SK-N-SH treated with all-trans-retinoic acid at 6 μM for 48 hours (cell line): ENCODE data around the gene ZFAND3.

Experiments
- ATAC-seq: fragments of 200-7000 bp; cut with Tn5 transposase; 3 replicates; pipeline ENCODE4 v1.9.1; 2020; ENCODE audit warnings: mild to moderate bottlenecking, moderate library complexity
- BACH2 ChIP-seq: fragments of 250-450 bp; sonication (Bioruptor Pico); IDR thresholded peaks from 2 replicates; pipeline ENCODE4 v1.9.0; 2021; ENCODE audit warnings: mild to moderate bottlenecking, borderline replicate concordance
- CREB5 ChIP-seq: fragments of 250-450 bp; sonication (Bioruptor Pico); IDR thresholded peaks from 2 replicates; pipeline ENCODE4 v1.5.1; 2020; ENCODE audit warnings: low read depth, mild to moderate bottlenecking, moderate library complexity
- CSDC2 ChIP-seq: fragments of 250-450 bp; sonication (Bioruptor Pico); IDR thresholded peaks from 2 replicates; pipeline ENCODE4 v1.5.0; 2020; ENCODE audit warnings: mild to moderate bottlenecking, moderate library complexity
- CSRNP3 ChIP-seq: fragments of 250-450 bp; sonication (Bioruptor Pico); IDR thresholded peaks from 2 replicates; pipeline ENCODE4 v1.5.1; 2021; ENCODE audit warnings: mild to moderate bottlenecking, moderate library complexity
- ESRRG ChIP-seq: fragments of 250-450 bp; sonication (Bioruptor Pico); IDR thresholded peaks from 2 replicates; pipeline ENCODE4 v1.6.1; 2021; ENCODE audit warnings: mild to moderate bottlenecking
- GLIS3 ChIP-seq: fragments of 250-450 bp; sonication (Bioruptor Pico); IDR thresholded peaks from 2 replicates; pipeline ENCODE4 v1.5.0; 2020; ENCODE audit warnings: mild to moderate bottlenecking, moderate library complexity
- ISL1 ChIP-seq: fragments of 250-450 bp; sonication (Bioruptor Pico); IDR thresholded peaks from 2 replicates; pipeline ENCODE4 v2.1.2; 2022; ENCODE audit warnings: mild to moderate bottlenecking, moderate library complexity
- OSR1 ChIP-seq: fragments of 250-450 bp; sonication (Bioruptor Pico); IDR thresholded peaks from 2 replicates; pipeline ENCODE4 v1.8.0; 2022; ENCODE audit warnings: moderate library complexity, mild to moderate bottlenecking, inconsistent platforms
- PATZ1 ChIP-seq: fragments of 250-450 bp; sonication (Bioruptor Pico); IDR thresholded peaks from 2 replicates; pipeline ENCODE4 v1.8.0; 2020; ENCODE audit warnings: mild to moderate bottlenecking, moderate library complexity, borderline replicate concordance
- PPARA ChIP-seq: fragments of 250-450 bp; sonication (Bioruptor Pico); IDR thresholded peaks from 2 replicates; pipeline ENCODE4 v1.5.0; 2020; ENCODE audit warnings: mild to moderate bottlenecking, borderline replicate concordance
- RARB ChIP-seq: fragments of 250-450 bp; sonication (Bioruptor Pico); IDR thresholded peaks from 2 replicates; pipeline ENCODE4 v1.8.0; 2021; ENCODE audit warnings: mild to moderate bottlenecking, moderate library complexity
- TCF4 ChIP-seq: fragments of 250-450 bp; sonication (Bioruptor Pico); IDR thresholded peaks from 2 replicates; pipeline ENCODE4 v1.8.0; 2021; ENCODE audit warnings: mild to moderate bottlenecking, moderate library complexity, borderline replicate concordance
- TOX ChIP-seq: fragments of 250-450 bp; sonication (Bioruptor Pico); IDR thresholded peaks from 2 replicates; pipeline ENCODE4 v1.8.0; 2021; ENCODE audit warnings: mild to moderate bottlenecking, moderate library complexity, borderline replicate concordance
- TSHZ2 ChIP-seq: fragments of 250-450 bp; sonication (Bioruptor Pico); IDR thresholded peaks from 2 replicates; pipeline ENCODE4 v1.5.0; 2020; ENCODE audit warnings: mild to moderate bottlenecking, moderate library complexity
- ZFP3 ChIP-seq: fragments of 250-450 bp; sonication (Bioruptor Pico); IDR thresholded peaks from 2 replicates; pipeline ENCODE4 v1.5.0; 2020; ENCODE audit warnings: mild to moderate bottlenecking, moderate library complexity
- ZFP30 ChIP-seq: fragments of 450-650 bp; formaldehyde crosslinking; IDR thresholded peaks from 2 replicates; pipeline ENCODE4 v1.5.0; 2022; ENCODE audit warnings: mild to moderate bottlenecking, moderate library complexity
- ZNF565 ChIP-seq: fragments of 450-650 bp; formaldehyde crosslinking; conservative IDR thresholded peaks from 2 replicates; pipeline ENCODE4 v1.5.0; 2020; ENCODE audit warnings: low read depth, mild to moderate bottlenecking, moderate library complexity

Gene ZFAND3

GRCh38 chr6:38153076-38153797 is 333.7 kb downstream of the ZFAND3 start:
- no peak for ATAC-seq
- TF ChIP-seq PATZ1 (CRISPR knock-in tag) (no peak), ZFP30 (CRISPR knock-in tag) (no peak), TOX (CRISPR knock-in tag) (no peak), PPARA (CRISPR knock-in tag) (no peak)
- TF ChIP-seq, all 23 proteins: peak for 0

GRCh38 chr6:38153798-38154345 is 334.3 kb downstream of the ZFAND3 start:
- no peak for ATAC-seq
- TF ChIP-seq GLIS3 (CRISPR knock-in tag) (no peak), CSRNP3 (CRISPR knock-in tag) (no peak), CREB5 (CRISPR knock-in tag) (no peak)
- TF ChIP-seq, all 23 proteins: peak for 0

GRCh38 chr6:38154731-38155130 is 335.2 kb downstream of the ZFAND3 start:
- TF ChIP-seq TCF4 (CRISPR knock-in tag), result no peak
- TF ChIP-seq CSDC2 (CRISPR knock-in tag), result no peak
- no peak for TF ChIP-seq PPARA (CRISPR knock-in tag)
- no peak for TF ChIP-seq ISL1
- TF ChIP-seq CSRNP3 (CRISPR knock-in tag), result no peak
- no peak for TF ChIP-seq ZNF565 (CRISPR knock-in tag)
- no peak for TF ChIP-seq PATZ1 (CRISPR knock-in tag)
- TF ChIP-seq GLIS3 (CRISPR knock-in tag), result no peak
- TF ChIP-seq ESRRG (CRISPR knock-in tag), result no peak
- TF ChIP-seq BACH2, result no peak
- TF ChIP-seq RARB, result no peak
- no peak for TF ChIP-seq TOX (CRISPR knock-in tag)
- TF ChIP-seq ZFP30 (CRISPR knock-in tag), result no peak
- TF ChIP-seq TSHZ2, result no peak
- no peak for TF ChIP-seq OSR1 (CRISPR knock-in tag)
- TF ChIP-seq ZFP3, result no peak
- ATAC-seq, result no peak
